HepG2 (cell line): ENCODE results near the gene PDGFRB. TPM values are rescaled to one million over a fixed set of nuclear protein-coding genes. Genes with fewer than 3 reads are reported as not detected.

Experiments
- ATF7 ChIP-seq, 2 experiments: fragments of 450-650 bp in 1 of 2; sonication (generic) in 1 of 2; formaldehyde crosslinking in 1 of 2; IDR thresholded peaks; 2 replicates each; pipeline versions ENCODE4 v1.4.0 to v1.6.1; 2016 to 2020; ENCODE audit warnings: antibody characterized with exemption in 1 of 2, mild to moderate bottlenecking in 1 of 2, missing genetic modification reagents in 1 of 2
- ATF7-NPFF ChIP-seq: sonication (generic); formaldehyde crosslinking; IDR thresholded peaks from 2 replicates; pipeline ENCODE4 v1.8.1; 2023; ENCODE audit warnings: mild to moderate bottlenecking, low read depth, missing genetic modification reagents, moderate library complexity
- FOXM1 ChIP-seq: sonication (generic); formaldehyde crosslinking; IDR thresholded peaks from 2 replicates; pipeline ENCODE4 v1.5.0; 2020; ENCODE audit warnings: missing genetic modification reagents
- HMGXB4 ChIP-seq, 2 experiments: sonication (generic) in 1 of 2; formaldehyde crosslinking in 1 of 2; IDR thresholded peaks; 2 replicates each; pipeline versions ENCODE4 v1.4.0 to v1.6.1; 2018 to 2020; ENCODE audit warnings: missing genetic modification reagents in 2 of 2, borderline replicate concordance in 1 of 2, low read depth in 1 of 2, mild to moderate bottlenecking in 1 of 2, missing biosample characterization in 1 of 2
- PHF8 ChIP-seq: sonication (generic); formaldehyde crosslinking; IDR thresholded peaks from 2 replicates; pipeline ENCODE4 v1.5.0; 2020; ENCODE audit warnings: missing genetic modification reagents
- RNF219 ChIP-seq: sonication (generic); formaldehyde crosslinking; IDR thresholded peaks from 2 replicates; pipeline ENCODE4 v1.5.0; 2020; ENCODE audit warnings: mild to moderate bottlenecking, missing genetic modification reagents
- ZBTB40 ChIP-seq, 2 experiments: fragments of 450-650 bp in 1 of 2; sonication (generic) in 1 of 2; formaldehyde crosslinking in 1 of 2; IDR thresholded peaks; 2 replicates each; pipeline versions ENCODE4 v1.6.1 to v1.8.0; 2016 to 2022; ENCODE audit warnings: antibody characterized with exemption in 1 of 2, mild to moderate bottlenecking in 1 of 2, missing genetic modification reagents in 1 of 2
- ZNF292 ChIP-seq: sonication (generic); formaldehyde crosslinking; IDR thresholded peaks from 2 replicates; pipeline ENCODE4 v1.8.1; 2022; ENCODE audit warnings: mild to moderate bottlenecking, low read depth, missing genetic modification reagents, borderline replicate concordance
- ZNF333 ChIP-seq: sonication (generic); formaldehyde crosslinking; IDR thresholded peaks from 2 replicates; pipeline ENCODE4 v1.4.0; 2020; ENCODE audit warnings: mild to moderate bottlenecking, missing genetic modification reagents, borderline replicate concordance
- ZNF619 ChIP-seq: sonication (generic); formaldehyde crosslinking; IDR thresholded peaks from 2 replicates; pipeline ENCODE4 v1.4.0; 2020; ENCODE audit warnings: mild to moderate bottlenecking, missing genetic modification reagents
- ZNF776 ChIP-seq: sonication (generic); formaldehyde crosslinking; IDR thresholded peaks from 2 replicates; pipeline ENCODE4 v1.4.0; 2020; ENCODE audit warnings: mild to moderate bottlenecking, missing genetic modification reagents
- polyA plus RNA-seq, 8 experiments: library from polyadenylated mRNA; depleted of rRNA in 3 of 8; stranded (reverse) in 7 of 8; unstranded in 1 of 8; fragments of >200 nt; fragmentation: Illumina TruSeq in 4 of 8; extraction: Trizol in 4 of 8; gene quantifications; 2 replicates each; pipeline versions ENCODE4 v1.2.1 to v1.2.3, GENCODE V29; 2011 to 2016; ENCODE audit warnings: low read depth in 4 of 8, missing spikeins in 1 of 8, mixed read lengths in 1 of 8; ENCODE audit not compliant: insufficient read depth in 1 of 8
- total RNA-seq, 5 experiments: library from RNA; depleted of rRNA; stranded (reverse); fragments of >200 nt; fragmentation: Illumina TruSeq; extraction: Trizol; gene quantifications; 2 replicates each; pipeline ENCODE4 v1.2.3, GENCODE V29; 2016; ENCODE audit warnings: low read depth in 1 of 5

PDGFRB gene
- total and polyA plus RNA-seq, 2 of the 13 experiments (the other 11 are each of a cell fraction or from before 2014, with no cell fraction given) = 4.0 to 21.0 TPM

GRCh38 chr5:150143350-150144245, 12.0 kb downstream of the PDGFRB start (continued):
- TF ChIP-seq ZNF776 (CRISPR knock-in tag) = no peak
- TF ChIP-seq HMGXB4 (CRISPR knock-in tag; IDR thresholded peaks at IDR 0.05; ENCODE audit: borderline replicate concordance in 1 of 2, low read depth in 1 of 2) = 0 out of 4 replicates have a peak, but pooled peaks of 1 of the 2 experiments have one; percentile 23
- TF ChIP-seq PHF8 (CRISPR knock-in tag) = no peak
- TF ChIP-seq ZBTB40 (IDR thresholded peaks at IDR 0.05) = no peak
- 0 out of 2 replicates have a peak, but pooled peaks have one; percentile 3 for TF ChIP-seq ZBTB40 (CRISPR knock-in tag; IDR thresholded peaks at IDR 0.05)
- no peak for TF ChIP-seq FOXM1 (CRISPR knock-in tag)
- no peak for TF ChIP-seq ATF7 (IDR thresholded peaks at IDR 0.05)
- 0 out of 2 replicates have a peak, but pooled peaks have one; percentile 12 for TF ChIP-seq ATF7 (CRISPR knock-in tag; IDR thresholded peaks at IDR 0.05)
- no peak for TF ChIP-seq ZNF619 (CRISPR knock-in tag)
- peak; percentile 16; the same call in 1 of the 2 replicates for TF ChIP-seq ZNF333 (CRISPR knock-in tag)
- no peak for TF ChIP-seq ATF7-NPFF
- TF ChIP-seq RNF219 (CRISPR knock-in tag) = no peak
- TF ChIP-seq ZNF292 (CRISPR knock-in tag) = peak; percentile 40; the same call in 1 of the 2 replicates
